DND-41 (cell line): ENCODE results near the gene NOS1AP.

ENCODE experiments used
- CTCF ChIP-seq: IDR thresholded peaks from 2 replicates; pipeline ENCODE4 v1.5.1; 2012; ENCODE audit warnings: borderline replicate concordance, low read length, moderate library complexity, mild to moderate bottlenecking; ENCODE audit not compliant: poor library complexity, severe bottlenecking; ENCODE audit errors: extremely low read depth
- EZH2 ChIP-seq: IDR thresholded peaks from 3 replicates; pipeline ENCODE4 v1.6.1; 2012; ENCODE audit warnings: borderline replicate concordance, low read depth, mild to moderate bottlenecking, moderate library complexity, low read length, inconsistent platforms; ENCODE audit not compliant: severe bottlenecking

GRCh38 chr1:162397039-162397448 lies 327.6 kb downstream of the NOS1AP start:
- no peak for TF ChIP-seq CTCF
- no peak for TF ChIP-seq EZH2
